Measurements from ENCODE around the gene IER2.
A peak's percentile ranks its signal among the peaks of the same experiment; 100 is the strongest.

Gene IER2

DNA sequence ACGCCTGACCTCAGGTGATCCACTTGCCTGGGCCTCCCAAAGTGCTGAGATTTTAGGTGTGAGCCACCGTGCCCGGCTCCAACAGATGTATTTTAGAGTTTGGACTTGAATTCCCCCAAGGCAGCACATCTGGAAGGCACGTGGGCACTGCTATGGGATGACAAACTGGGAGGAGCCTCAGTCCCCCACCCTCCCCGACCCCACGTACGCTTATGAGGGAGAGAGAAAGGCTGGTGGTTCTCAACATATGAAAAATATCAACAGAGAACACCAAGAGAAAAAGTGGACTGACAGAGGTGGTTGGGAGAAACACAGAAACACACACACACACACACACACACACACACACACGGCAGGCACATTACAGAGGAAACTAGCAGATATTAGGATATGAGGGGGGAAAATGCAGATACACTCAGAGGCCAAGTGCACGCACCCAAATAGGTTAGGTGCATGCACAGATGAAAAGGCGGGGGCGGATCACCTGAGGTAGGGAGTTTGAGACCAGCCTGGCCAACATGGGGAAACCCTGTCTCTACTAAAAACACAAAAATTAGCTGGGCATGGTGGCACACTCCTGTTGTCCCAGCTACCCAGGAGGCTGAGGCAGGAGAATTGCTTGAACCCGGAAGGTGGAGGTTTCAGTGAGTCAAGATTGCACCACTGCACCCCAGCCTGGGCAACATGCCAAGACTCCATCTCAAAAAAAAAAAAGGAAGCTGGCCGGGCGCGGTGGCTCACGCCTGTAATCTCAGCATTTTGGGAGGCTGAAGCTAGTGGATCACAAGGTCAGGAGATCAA lies 3.2 kb upstream of the IER2 start:
- no peak for TF ChIP-seq ZNF274 (IDR thresholded peaks at IDR 0.05; ENCODE audit: low read depth, low read length)

DNA sequence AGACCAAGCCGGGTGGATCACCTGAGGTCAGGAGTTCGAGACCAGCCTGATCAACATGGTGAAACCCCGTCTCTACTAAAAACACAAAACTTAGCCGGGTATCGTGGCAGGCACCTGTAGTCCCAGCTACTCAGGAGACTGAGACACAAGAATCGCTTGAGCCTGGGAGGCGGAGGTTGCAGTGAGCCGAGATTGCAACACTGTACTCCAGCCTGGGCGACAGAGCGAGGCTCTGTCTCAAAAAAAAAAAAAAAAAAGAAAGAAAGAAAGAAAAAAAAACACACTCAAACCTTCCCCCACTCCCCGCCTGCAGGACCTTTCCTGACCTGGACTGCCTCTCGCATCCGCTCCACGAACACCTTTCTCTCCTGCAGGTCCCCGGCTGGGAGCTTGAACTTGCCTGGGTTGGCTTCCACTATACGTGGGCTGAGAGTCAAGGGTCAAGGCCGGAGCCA lies 1.0 kb upstream of the IER2 start:
- H3K4me3 ChIP-seq (ENCODE audit: low read length): peak overlapping the region; percentile 89; the same call in 1 of the 2 replicates

More for the DNA sequence above, 3.2 kb upstream of the IER2 start:
- H3K4me3 ChIP-seq (ENCODE audit: low read length): no peak overlapping the region

DNA sequence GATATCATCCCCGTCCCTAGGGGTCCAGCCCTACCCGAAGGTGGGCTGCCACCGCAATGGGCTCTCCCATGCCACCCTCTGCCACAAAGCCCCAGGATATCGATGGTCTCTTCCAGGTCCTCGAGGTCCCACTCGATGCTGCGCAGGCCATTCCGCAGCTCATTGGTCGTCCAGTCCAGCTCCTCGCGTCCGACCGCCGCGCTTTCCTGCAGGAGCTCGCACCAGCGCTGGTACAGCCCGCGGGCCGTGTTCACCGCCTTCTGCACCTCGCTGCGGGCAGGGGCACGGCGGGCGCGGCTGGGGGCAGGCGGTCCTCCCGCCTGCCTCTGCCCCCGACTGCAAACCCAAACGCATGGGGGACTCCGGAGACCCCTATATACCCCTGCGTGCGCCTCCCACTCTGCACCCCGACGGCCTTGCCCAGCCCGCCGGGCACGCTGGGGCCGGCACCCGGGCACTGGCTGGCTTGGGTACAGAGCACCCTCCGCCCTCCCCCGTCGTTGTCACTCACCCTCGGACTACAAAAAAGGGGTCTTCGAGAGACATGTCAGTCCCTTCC lies 504 bp upstream of the IER2 start:
- peak overlapping the region; percentile 89 for H3K4me3 ChIP-seq (ENCODE audit: low read length)
- no peak for TF ChIP-seq ZNF274 (IDR thresholded peaks at IDR 0.05; ENCODE audit: low read depth, low read length)

DNA sequence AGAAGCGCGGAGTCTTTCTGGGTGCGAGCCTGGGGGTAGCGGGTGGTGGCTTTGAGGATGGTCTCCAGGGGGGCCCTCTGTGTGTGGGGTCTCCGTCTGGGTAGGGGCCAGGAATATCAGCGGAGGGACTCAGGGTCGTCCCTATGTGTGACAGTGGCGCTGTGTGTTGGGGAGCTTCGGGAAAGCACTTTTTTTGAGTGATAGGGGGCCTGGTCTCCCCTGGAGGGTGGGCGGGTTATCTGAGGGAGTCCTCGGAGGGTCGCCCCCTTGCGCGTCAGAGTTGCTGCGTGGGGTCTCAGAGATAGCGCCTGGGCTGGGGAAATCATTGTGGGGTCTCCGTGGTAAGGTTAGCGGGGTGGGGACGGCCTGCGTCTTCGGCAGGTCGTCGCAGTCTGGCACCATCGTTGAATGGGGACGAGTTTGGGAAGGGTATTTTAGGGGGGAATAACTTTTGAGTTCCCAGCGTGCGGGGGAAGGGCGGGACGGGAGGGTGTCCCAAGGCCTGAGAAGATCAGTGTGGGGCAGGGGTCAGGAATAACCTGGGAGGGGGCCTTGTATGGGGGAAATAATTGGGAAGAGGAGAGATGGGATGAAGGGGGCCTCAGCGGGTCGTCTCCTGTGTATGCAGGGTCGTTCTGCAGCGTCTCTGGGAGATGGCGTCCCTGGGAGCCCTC lies 857 bp downstream of the IER2 start:
- TF ChIP-seq ZNF274 (IDR thresholded peaks at IDR 0.05; ENCODE audit: low read depth, low read length): no peak
- peak overlapping the region; percentile 89 for H3K4me3 ChIP-seq (ENCODE audit: low read length)

DNA sequence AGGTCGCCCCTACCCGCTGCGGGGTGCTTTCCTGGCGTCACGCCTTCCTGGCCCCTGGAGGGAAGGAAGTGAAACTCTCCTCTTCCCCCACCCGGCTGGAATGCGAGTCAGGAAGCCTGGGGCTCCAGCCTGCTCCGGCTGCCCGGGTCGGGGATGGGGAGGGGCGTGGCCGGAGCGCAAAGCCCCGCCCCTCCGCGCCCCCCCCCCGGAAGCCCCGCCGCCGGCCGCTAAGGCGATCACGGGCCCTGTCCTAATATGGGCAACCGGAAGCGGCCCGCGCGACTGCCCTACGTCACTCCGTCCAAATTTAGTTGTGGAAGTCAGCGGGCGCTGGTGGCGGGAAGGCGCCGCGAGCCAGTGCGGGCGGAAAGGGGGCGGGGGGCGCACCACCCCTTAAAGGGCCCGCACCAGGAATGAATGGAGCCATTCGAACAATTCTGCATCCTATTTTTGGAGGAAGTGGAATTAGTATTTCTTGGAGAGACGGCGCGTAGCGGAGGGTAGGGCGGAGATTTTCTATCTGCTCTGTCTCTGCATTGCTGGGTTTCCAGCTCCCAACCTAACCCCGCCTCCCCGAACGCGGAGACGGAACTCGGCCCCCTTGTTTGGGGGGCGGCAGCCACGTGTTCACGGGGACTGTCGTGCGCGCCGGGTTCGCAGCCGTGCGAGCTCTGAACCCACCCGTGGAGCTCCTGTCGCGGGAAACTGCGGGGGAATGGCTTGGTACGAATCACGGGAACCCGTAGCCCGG lies 1.6 kb downstream of the IER2 start:
- H3K4me3 ChIP-seq (ENCODE audit: low read length): peak overlapping the region; percentile 89
- TF ChIP-seq ZNF274 (IDR thresholded peaks at IDR 0.05; ENCODE audit: low read depth, low read length): no peak

DNA sequence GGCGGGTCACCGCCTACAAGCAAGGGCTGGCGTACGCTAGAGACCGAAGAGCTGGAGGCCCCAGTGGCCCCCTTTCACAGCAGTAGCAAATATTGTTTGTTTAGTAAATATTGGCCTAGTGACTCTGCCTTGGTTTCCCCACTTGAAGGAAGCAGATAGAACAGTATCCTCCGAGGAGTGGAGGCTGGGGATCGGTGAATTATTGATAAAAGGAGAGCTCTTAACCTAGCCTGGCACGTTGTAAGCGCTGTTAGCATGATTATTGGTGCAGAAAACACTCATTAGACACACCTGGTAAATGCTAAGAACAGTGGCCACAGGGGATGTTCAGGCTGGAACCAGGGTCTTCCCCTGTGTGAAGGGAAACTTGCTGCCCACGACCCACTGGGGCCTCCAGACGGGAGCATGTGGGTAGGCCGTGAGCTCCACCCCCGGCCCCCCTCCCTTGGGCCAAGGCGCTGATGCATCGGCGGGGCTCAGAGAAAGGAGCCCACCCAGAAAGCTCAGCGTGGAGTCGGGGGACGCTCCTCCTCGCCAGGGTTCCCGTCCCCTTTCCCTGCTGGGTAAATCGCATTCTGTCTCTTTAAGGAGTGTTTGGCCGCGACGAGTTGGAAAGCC lies 2.3 kb downstream of the IER2 start:
- peak overlapping the region; percentile 80 for H3K4me3 ChIP-seq (ENCODE audit: low read length)
- no peak for TF ChIP-seq ZNF274 (IDR thresholded peaks at IDR 0.05; ENCODE audit: low read depth, low read length)

DNA sequence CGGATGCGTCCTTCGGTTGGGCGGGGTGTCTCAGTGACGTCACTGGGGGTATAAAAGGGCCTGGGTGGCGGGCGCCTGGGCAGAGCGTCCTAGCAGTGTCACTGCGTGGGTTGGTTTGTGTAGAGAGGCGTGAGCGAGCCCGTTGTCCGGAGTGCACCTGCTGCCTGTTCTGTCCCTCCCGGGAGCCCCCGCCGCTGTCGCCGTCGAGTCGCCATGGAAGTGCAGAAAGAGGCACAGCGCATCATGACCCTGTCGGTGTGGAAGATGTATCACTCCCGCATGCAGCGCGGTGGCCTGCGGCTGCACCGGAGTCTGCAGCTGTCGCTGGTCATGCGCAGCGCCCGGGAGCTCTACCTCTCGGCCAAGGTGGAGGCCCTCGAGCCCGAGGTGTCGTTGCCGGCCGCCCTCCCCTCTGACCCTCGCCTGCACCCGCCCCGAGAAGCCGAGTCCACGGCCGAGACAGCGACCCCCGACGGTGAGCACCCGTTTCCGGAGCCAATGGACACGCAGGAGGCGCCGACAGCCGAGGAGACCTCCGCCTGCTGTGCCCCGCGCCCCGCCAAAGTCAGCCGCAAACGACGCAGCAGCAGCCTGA lies 2.9 kb downstream of the IER2 start:
- TF ChIP-seq ZNF274 (IDR thresholded peaks at IDR 0.05; ENCODE audit: low read depth, low read length): no peak
- H3K4me3 ChIP-seq (ENCODE audit: low read length): peak overlapping the region; percentile 95

- TF ChIP-seq ZNF274 (IDR thresholded peaks at IDR 0.05; ENCODE audit: low read depth, low read length): no peak
- peak overlapping the region; percentile 95 for H3K4me3 ChIP-seq (ENCODE audit: low read length)
These were observed 3.5 kb downstream of the IER2 start for GRCh38 chr19:13153569-13154240.

- peak overlapping the region; percentile 95 for H3K4me3 ChIP-seq (ENCODE audit: low read length)
- no peak for TF ChIP-seq ZNF274 (IDR thresholded peaks at IDR 0.05; ENCODE audit: low read depth, low read length)
These were observed 4.1 kb downstream of the IER2 start for GRCh38 chr19:13154241-13154778.

DNA sequence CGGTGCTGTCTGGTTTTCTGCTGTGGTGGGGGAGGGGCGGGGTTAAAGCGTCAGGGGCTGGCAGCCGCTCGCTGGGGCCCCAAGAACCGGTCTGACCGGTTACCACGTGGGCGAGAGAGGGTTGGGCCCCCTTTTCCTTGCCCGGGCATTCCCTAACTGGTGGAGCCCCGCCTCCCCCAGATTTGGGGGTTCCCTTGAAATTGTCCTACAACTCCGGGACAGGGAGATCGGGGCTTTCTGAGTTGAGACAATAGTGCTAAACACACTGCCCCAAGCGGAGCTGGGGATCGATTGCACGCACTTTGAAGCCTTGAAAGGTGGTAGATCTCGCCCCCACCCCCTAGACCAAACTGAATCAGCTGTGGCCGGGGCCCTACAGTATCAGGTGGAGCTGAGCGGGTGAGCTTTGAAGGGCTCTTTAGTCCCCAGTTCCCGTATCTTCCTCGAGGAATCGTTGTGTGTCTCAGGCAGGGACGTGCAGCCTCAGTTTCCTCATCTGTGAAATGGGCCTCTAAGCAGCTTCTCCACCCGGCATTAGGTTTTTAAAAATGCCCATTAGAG lies 4.8 kb downstream of the IER2 start:
- H3K4me3 ChIP-seq (ENCODE audit: low read length): peak overlapping the region; percentile 95; the same call in 1 of the 2 replicates
- TF ChIP-seq ZNF274 (IDR thresholded peaks at IDR 0.05; ENCODE audit: low read depth, low read length): no peak

DNA sequence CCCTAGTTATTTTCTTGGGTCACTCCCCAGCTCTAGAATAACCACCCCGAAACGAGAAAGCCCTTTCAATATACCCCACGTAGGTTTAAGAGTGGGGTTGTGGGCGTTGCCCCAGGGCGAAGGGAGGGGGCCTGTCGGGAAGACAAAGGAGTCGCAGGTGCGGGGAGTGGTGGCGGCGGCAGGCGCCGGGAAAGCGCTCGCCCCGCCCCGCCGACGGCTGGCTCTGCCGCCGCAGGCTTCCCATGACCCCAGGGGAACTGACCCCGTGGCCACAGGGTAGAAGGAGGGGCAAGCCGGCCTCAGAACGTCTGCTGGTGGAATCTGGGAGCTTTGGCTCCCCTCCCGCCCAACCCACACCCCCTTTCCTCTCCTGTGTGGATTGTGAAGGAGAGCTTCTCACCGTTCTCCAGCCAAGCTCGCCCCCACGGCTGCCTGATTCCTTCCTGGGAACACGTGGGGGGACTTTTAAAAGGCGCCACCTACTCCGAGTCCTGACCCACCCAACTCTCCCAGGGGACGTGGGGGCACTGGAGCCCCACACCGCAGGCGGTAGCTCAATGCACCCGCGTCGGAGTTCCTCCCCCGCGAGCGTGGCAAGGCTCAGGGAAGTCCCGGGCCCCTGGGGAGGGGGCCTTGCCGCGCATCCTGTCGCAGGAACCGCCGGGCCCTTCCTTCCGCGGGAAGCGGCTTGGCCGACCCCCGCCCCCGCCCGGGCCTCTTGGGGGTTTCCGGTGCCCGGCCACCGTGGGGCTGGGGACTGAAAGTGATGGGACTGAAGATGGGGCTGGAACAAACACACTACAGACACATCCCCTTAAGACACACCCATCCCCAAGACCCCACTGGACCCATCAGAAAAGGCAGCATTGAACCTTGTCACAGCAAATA lies 5.5 kb downstream of the IER2 start:
- H3K4me3 ChIP-seq (ENCODE audit: low read length): peak overlapping the region; percentile 95; the same call in 1 of the 2 replicates
- no peak for TF ChIP-seq ZNF274 (IDR thresholded peaks at IDR 0.05; ENCODE audit: low read depth, low read length)

Data from GM08714 (cell line).